SH-SY5Y (cell line): ENCODE data around the gene DGAT2.

Experiments
- GATA2 ChIP-seq: IDR thresholded peaks from 2 replicates; pipeline ENCODE4 v1.6.1; 2011; ENCODE audit warnings: mild to moderate bottlenecking, low read depth, low read length
- GATA3 ChIP-seq: IDR thresholded peaks from 2 replicates; pipeline ENCODE4 v1.6.1; 2011; ENCODE audit warnings: low read depth, mild to moderate bottlenecking, low read length, moderate library complexity

DGAT2 gene, protein sequence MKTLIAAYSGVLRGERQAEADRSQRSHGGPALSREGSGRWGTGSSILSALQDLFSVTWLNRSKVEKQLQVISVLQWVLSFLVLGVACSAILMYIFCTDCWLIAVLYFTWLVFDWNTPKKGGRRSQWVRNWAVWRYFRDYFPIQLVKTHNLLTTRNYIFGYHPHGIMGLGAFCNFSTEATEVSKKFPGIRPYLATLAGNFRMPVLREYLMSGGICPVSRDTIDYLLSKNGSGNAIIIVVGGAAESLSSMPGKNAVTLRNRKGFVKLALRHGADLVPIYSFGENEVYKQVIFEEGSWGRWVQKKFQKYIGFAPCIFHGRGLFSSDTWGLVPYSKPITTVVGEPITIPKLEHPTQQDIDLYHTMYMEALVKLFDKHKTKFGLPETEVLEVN

DNA sequence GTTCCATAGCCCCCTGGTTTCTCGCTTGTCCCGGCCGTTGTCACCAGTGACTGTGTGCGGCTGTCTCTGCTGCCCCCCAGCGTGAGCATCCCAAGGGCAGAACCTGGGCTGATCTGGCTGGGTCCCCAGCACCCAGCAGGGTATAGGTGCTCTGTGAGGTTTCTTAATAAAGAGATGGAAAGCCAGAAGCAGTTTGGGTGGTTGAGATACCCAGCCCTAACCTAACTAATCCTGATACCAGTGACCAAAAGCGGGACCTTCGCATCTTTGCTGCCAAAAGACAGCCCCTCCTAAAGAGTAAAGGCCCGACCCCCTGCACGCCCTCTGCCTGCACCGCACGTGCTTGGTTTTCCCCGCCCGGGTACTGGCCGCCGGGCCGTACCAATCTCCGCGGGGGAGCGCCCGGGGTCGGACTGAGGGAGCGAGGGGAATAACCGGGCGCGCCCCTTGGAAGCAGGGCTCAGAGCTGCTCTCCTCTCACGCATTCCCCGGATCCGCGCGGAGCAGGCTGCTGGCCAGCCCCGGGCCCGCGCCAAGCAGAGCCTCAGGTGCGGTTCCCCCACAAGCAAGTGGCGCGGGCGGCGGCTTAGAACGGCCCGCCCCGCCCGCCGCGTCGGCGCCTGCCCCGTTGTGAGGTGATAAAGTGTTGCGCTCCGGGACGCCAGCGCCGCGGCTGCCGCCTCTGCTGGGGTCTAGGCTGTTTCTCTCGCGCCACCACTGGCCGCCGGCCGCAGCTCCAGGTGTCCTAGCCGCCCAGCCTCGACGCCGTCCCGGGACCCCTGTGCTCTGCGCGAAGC, at the start of gene DGAT2:
Gene DGAT2, plus strand, starts transcription at position 667 of the 797 bp plus-strand sequence. CDS start 214 bp downstream, outside the sequence.
- no peak for TF ChIP-seq GATA3
- TF ChIP-seq GATA2 = no peak

DNA sequence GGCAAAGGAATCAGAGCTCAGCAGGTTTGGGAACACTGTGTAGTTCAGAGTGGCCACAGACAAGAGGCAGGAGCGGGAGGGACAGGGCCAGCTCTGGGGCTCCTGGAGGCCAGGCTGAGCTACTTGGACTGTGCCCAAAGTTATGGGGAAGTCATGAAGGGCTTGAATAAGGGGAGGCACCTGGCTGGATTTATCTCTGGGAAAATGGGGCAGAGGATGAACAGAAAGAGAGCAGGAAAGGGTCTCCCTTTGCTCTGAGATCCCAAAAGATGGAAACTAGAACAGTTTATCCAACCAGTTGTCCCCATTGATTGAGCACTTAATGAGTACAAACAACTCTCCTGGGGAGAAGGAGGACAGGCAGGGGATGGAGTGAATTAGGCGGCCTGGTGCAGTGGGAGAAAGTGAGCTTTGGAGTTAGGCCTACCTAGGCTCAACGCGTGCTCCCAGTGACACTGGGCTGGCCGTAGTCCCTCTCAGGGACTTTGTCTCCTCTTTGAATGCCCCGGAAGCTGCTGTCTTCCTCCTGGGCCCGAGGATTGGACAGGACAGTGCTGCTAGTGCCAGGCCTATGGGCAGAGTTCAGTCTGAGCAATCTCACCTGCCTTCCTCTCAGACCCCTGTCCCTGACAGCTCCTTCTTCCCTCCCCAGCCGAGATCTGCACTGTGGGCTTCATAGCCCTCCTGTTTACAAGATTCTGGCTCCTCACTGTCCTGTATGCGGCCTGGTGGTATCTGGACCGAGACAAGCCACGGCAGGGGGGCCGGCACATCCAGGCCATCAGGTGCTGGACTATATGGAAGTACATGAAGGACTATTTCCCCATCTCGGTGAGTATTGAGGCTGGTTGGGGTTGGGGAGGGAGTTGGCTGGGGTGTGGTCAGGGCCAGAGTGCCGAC, 49.0 kb upstream of the DGAT2 start:
- TF ChIP-seq GATA3 (no peak), GATA2 (no peak)

DNA sequence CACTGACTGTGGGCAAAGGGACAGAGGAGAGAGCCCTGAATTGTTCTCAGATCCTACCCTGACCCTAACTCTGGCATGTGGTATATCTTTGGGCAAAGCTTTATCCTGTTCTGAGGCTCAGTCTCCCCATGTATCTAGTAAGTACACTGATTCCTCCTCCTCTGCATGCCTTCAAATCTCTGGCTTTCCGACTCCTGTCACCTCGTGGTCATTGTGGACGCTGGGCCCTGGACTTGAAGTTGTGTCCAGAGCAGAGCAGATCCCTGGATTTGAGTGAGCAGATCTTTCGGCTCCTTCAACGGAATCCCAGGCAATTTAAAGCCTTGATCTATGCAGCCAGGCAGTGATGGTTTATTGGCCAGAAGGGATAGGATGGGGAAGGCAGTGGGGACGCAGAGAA, 47.9 kb upstream of the DGAT2 start:
- TF ChIP-seq GATA3 (no peak), GATA2 (no peak)

DNA sequence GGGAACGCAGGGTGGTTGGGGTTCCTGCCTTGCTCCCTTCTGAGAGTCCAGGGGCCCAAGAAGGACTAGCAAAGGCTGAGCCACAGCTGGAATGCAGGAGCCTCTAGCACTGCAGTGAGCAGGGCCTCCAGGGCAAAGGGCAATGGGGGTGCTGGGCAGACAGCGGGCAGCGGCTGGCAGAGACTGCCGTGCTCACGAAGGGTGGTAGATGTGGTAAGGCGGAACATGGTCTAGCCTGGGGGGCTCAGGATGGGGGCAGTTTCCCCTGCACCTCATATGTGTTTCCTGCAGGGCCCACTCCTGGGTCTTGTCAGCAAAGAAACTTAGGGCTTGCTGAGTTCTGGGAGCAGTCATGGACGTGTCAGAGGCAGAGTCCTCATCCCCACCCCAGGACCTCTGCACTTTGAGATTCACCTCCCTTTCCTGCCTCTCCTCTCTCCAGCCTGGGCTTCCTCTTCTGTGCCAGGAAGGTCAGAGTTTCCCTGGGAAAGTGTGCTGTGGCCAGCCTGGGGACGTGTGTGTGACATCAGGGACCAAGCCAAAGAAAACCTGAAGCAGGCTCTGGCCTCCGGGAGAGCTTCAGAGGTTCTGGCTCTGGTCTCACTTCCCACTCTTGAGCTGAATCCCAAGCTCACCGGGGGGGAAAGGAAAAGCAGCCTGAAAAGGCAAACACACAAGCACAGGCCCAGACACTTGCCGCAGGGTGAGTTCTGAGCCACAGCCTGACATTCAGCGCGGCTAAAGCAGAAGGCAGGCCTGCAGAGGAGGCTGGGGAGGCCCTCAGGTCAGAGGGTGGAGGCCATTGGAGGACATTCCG, 46.5 kb upstream of the DGAT2 start:
- no peak for TF ChIP-seq GATA2
- TF ChIP-seq GATA3 = no peak

DNA sequence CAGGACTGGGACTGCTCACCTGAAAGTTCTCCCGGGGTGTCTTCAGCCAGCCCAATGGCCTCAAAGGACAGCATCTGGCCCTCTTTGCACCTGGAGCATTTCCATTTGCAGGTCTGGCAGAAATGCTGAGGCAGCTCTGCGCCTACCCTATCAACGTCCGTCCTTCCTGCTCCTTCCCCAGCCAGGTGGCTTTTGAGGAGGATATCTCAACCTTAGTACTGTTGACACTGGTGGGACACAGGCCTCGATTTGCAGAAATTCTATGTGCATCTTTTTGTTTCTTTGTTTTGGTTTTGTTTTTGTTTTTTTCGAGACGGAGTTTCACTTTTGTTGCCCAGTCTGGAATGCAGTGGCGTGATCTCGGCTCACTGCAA, 45.9 kb upstream of the DGAT2 start:
- TF ChIP-seq GATA2 (no peak), GATA3 (no peak)

DNA sequence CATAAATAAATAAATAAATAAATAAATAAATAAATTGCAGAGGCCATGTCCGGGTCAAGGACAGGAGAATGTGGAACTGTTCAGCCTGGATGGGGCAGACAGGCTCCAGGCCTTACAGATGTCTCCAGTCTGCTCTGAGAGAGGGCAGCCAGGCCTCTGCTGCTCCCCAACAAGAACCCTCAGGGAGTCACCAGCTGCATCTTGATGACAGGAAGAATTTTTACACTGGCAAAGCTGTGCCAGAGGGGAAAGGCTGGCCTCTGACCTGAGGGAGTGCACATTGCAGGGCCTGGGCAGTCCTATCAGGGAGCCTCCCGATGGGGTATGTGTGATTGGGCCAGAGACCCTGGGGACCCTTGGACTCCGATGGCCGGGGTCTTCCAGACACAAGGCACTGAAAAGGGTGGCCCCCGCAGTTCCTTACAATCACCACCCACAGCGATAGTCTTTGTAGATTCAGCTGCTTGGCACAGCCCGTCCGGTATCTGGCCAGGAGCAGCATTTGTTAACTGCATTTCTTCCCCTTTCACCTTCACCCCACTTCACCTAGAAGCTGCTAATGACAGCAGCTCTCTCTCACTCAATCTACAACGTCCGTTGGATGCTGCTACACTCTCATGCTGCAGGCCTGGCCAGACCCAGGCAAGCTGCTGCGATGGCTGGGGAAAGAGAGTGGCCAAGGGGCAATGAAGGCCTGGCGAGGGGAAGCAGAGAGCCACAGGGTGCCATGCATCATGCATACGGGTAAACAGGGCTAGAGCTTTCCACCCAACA, 42.8 kb upstream of the DGAT2 start:
- TF ChIP-seq GATA2 = no peak
- TF ChIP-seq GATA3 = no peak

DNA sequence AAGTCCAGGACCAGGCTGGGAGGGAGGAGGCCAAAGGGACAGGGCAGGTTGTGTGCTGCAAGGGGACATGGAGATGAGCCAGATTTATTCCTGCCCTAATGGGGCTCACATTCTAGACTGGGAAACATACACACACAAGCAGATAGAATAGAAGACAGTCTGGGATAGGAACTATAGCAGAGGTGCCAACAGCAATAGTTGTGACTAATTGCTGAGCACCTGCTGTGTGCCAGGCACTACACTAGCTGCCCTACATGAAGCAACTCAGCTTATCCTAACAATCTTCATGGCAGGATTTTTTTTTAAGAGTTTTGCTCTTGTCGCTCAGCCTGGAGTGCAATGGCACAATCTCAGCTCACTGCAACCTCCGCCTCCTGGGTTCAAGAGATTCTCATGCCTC, 39.6 kb upstream of the DGAT2 start:
- TF ChIP-seq GATA3 = no peak
- TF ChIP-seq GATA2 = no peak

DNA sequence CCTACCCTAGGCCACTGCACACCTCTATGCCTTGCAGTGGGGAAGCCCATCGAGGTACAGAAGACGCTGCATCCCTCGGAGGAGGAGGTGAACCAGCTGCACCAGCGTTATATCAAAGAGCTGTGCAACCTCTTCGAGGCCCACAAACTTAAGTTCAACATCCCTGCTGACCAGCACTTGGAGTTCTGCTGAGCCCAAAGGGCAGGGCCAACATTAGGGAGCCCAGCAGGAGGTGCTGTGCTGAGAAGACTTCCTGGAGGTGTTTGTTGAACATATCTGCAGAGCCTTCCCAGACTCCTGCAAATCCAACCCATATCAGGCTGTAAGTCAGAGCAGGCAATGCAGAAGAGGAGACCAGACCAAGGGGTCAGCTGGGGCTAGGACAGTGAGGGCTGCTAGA, 37.5 kb upstream of the DGAT2 start:
- TF ChIP-seq GATA3 = no peak
- no peak for TF ChIP-seq GATA2

DNA sequence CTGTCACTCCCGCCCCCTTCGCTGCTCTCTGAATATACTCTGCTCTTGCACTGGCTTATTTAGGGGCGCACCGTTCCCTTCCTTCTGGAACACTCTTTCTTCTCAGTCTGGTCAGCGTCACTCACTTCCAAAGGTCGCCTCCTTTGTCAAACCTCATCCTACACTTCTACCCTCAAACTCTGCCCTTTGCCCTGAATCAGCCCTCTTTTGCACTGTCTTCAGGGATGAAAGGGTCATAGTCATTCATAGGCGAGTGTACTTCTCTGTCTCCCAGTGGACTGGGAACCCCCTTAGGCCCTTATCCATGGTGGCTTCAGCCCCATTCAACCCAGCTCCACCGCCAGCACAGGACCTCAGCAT, 35.5 kb upstream of the DGAT2 start:
- no peak for TF ChIP-seq GATA3

DNA sequence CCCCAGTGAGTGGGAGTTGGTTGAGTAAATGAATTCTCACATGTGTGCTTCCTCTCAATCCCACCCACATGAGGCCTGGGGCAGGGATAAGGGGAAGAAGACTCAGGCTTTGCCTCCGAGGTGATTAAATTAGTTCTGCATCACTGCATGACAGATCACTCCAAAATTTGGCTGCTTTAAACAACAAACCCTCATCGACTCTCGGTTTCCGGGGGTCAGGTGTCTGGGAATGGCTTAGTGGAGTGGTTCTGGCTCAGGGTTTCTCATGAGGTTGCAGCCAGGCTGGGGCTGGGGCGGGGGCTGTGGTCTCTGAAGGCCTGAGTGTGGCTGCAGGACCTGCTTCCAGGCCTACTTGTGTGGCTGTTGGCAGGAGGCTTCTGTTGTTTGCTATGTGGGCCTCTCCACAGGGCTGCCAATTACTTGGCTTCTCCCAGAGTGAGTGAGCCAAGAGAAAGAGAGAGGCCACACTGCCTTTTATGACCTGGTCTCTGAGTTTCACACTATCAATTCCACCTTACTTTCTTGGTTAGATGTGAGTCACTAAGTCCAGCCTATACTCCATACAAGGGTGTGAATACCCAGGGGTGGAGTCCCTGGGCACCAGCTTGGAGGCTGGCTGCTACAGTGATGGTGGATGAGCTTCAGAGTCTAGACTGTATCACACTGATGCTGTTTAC, 35.0 kb upstream of the DGAT2 start:
- no peak for TF ChIP-seq GATA2
- no peak for TF ChIP-seq GATA3

DNA sequence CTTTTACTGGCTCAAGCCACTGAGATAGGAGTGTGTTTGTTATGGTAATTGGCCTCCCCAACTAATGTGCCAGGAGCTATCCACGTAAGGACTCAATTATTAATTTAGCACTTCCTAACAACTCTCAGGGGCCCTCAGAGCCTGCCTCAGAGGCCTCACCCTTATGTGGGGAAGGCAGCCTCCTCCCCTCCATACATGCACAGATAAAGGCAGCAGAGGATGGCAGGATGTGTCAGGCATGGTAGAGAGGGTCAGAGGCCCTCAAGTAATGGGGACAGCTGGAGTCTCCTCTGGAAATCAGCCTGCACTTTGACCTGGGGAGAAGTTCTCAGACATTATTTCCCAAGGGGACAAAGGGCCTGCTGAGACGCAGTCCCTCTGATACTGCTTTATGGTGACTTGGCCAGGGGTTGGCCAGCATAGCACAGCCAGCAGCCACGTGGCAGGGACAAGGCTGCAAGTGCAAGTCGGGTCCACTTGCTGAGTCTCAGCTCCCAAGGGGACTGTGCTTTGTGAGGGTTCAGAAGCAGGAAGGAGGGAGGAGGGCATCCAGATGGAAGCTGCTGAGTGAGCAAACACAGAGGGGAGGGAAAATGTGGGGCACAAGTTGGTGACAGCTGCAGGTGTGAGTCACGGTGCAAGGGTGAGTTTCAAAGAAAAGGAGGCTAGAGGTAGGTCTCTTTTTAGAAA, 33.9 kb upstream of the DGAT2 start:
- TF ChIP-seq GATA2 (no peak), GATA3 (no peak)

DNA sequence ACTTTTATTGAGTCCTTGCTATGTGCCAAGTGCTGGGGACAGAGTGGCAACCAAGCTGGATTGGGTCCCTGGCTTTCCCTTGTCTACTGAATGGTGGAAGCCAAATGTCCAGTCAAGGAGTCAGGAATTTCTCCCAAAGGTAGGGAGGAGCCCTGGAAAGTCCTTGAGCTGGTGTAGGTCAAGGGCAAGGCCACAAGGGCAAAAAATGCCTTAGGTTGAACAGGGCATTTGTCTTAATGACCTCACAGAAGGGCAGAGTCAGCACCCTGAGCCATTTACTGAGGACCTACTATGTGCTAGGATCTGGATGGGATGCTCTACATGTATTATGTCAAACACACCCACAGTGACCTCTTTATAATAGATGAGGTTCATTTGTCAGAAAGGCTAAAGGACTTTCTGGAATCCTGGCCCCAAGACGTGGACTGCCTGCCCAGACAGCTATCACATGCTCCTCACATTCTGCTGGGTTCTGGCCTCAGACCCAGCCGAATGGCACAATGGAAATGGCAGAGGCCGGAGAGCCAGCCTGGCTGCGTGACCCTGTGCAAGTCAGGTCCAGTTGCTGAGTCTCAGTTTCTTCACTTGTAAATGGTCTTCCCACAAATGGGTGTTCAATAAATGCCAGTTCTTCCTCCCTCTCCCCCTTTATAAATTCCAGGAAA, 33.3 kb upstream of the DGAT2 start:
- TF ChIP-seq GATA2 = no peak
- TF ChIP-seq GATA3 = no peak
